Vagina (tissue), 2 donors: ENCODE measurements around the gene FAH.

Source experiments
- POLR2AphosphoS5 ChIP-seq, 2 donors: sonication (generic); formaldehyde crosslinking; IDR thresholded peaks; one replicate each; pipeline ENCODE4 v1.9.0; 2017; ENCODE audit warnings: antibody characterized with exemption in 2 of 2, mild to moderate bottlenecking in 2 of 2, low read depth in 1 of 2; ENCODE audit not compliant: insufficient read depth in 1 of 2
- TF ChIP-seq, protein P1 (sequence below), 3 experiments: fragments of 450-650 bp in 2 of 3; fragments of 200-600 bp in 1 of 3; sonication (generic) in 1 of 3; IDR thresholded peaks; one replicate each; pipeline ENCODE4 v1.5.1; 2017 to 2019; ENCODE audit warnings: antibody characterized with exemption in 3 of 3, mild to moderate bottlenecking in 2 of 3, moderate library complexity in 2 of 3

DNA sequence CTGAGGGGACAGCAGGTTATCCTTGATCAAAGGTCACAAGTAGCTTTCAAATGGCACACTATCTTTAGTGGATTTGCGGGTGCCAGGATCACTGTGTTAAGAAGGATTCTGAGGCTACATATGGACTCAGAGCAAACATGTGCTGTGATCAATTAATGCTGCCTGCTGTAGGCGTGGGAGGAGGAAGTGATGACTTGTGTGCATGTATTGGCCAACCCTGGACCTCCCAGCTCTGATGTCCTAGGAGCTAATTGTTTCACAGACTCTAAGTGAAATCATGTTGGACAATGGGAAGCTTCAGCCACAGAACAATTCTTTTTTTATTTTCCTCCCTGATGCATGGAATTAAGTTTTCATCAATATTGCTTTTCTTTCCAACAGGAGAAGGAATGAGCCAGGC lies 24.4 kb downstream of the FAH start:
- TF ChIP-seq, protein P1, sequence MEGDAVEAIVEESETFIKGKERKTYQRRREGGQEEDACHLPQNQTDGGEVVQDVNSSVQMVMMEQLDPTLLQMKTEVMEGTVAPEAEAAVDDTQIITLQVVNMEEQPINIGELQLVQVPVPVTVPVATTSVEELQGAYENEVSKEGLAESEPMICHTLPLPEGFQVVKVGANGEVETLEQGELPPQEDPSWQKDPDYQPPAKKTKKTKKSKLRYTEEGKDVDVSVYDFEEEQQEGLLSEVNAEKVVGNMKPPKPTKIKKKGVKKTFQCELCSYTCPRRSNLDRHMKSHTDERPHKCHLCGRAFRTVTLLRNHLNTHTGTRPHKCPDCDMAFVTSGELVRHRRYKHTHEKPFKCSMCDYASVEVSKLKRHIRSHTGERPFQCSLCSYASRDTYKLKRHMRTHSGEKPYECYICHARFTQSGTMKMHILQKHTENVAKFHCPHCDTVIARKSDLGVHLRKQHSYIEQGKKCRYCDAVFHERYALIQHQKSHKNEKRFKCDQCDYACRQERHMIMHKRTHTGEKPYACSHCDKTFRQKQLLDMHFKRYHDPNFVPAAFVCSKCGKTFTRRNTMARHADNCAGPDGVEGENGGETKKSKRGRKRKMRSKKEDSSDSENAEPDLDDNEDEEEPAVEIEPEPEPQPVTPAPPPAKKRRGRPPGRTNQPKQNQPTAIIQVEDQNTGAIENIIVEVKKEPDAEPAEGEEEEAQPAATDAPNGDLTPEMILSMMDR (IDR thresholded peaks at IDR 0.05): no peak
- no peak for TF ChIP-seq POLR2AphosphoS5 (IDR thresholded peaks at IDR 0.05; ENCODE audit: insufficient read depth in 1 of 2, low read depth in 1 of 2)
